Measurements from ENCODE around the gene MED14.

MED14 gene

GRCh38 chrX:40647307-40648197 lies 87.8 kb downstream of the MED14 start, which contains the start of gene CXorf38:
Gene CXorf38, minus strand, starts transcription at chrX:40647561. Its CDS starts 41 bp downstream, at chrX:40647520.
- DNase-seq (ENCODE audit: low read depth, low spot score): peak; percentile 56
- TF ChIP-seq FOXP2 (optimal IDR thresholded peaks at IDR 0.05; ENCODE audit: control extremely low read depth, extremely low read length, insufficient read depth) (peak; percentile 37), POLR2AphosphoS5 (IDR thresholded peaks at IDR 0.05; ENCODE audit: borderline replicate concordance, low read depth, low read length) (peak; percentile 79; the same call in 1 of the 2 replicates), EZH2 (IDR thresholded peaks at IDR 0.05) (no peak)

GRCh38 chrX:40646489-40647306 lies 88.6 kb downstream of the MED14 start:
- Histone ChIP-seq H3K9me3 (ENCODE audit: low read depth, low read length) (no peaks in the 10 kb centered on the region), H3K36me3 (ENCODE audit: insufficient read depth, low read length) (no peaks in the 10 kb centered on the region), H3K9ac (ENCODE audit: insufficient read length) (peak overlapping the region; percentile 72), H3K27ac (no peak overlapping the region), H3K4me3 (peak overlapping the region; percentile 80)
- TF ChIP-seq POLR2AphosphoS5 (IDR thresholded peaks at IDR 0.05; ENCODE audit: borderline replicate concordance, low read depth, low read length) (no peak), FOXP2 (optimal IDR thresholded peaks at IDR 0.05; ENCODE audit: control extremely low read depth, extremely low read length, insufficient read depth) (no peak), EZH2 (IDR thresholded peaks at IDR 0.05) (no peak)
- DNase-seq (ENCODE audit: low read depth, low spot score): no peak

More at GRCh38 chrX:40647307-40648197, 87.8 kb downstream of the MED14 start, which contains the start of gene CXorf38:
- H3K27ac ChIP-seq: peak within 1 kb of the TSS; percentile 42; the same call in 1 of the 2 replicates
- H3K36me3 ChIP-seq (ENCODE audit: insufficient read depth, low read length): no peaks in the 10 kb centered on the region
- peak within 1 kb of the TSS; percentile 80 for H3K4me3 ChIP-seq
- no peaks in the 10 kb centered on the region for H3K9me3 ChIP-seq (ENCODE audit: low read depth, low read length)
- H3K9ac ChIP-seq (ENCODE audit: insufficient read length): peak within 1 kb of the TSS; percentile 72

GRCh38 chrX:40644821-40645358 lies 90.5 kb downstream of the MED14 start:
- no peaks in the 10 kb centered on the region for H3K36me3 ChIP-seq (ENCODE audit: insufficient read depth, low read length)
- no peak for DNase-seq (ENCODE audit: low read depth, low spot score)
- H3K4me3 ChIP-seq: 0 out of 2 replicates have a peak overlapping the region, but pooled peaks have one; percentile 9
- H3K9me3 ChIP-seq (ENCODE audit: low read depth, low read length): no peaks in the 10 kb centered on the region
- TF ChIP-seq EZH2 (IDR thresholded peaks at IDR 0.05) (no peak), FOXP2 (optimal IDR thresholded peaks at IDR 0.05; ENCODE audit: control extremely low read depth, extremely low read length, insufficient read depth) (no peak), POLR2AphosphoS5 (IDR thresholded peaks at IDR 0.05; ENCODE audit: borderline replicate concordance, low read depth, low read length) (no peak)
- H3K9ac ChIP-seq (ENCODE audit: insufficient read length): no peak overlapping the region
- H3K27ac ChIP-seq: no peak overlapping the region

- TF ChIP-seq POLR2AphosphoS5 (IDR thresholded peaks at IDR 0.05; ENCODE audit: borderline replicate concordance, low read depth, low read length) (no peak), EZH2 (IDR thresholded peaks at IDR 0.05) (no peak), FOXP2 (optimal IDR thresholded peaks at IDR 0.05; ENCODE audit: control extremely low read depth, extremely low read length, insufficient read depth) (no peak)
- no peak overlapping the region for H3K9ac ChIP-seq (ENCODE audit: insufficient read length)
- DNase-seq (ENCODE audit: low read depth, low spot score): no peak
- H3K9me3 ChIP-seq (ENCODE audit: low read depth, low read length): no peaks in the 10 kb centered on the region
- peaks cover under 1% of the 10 kb centered on the region; the same call in 1 of the 2 replicates for H3K36me3 ChIP-seq (ENCODE audit: insufficient read depth, low read length)
- H3K27ac ChIP-seq: no peak overlapping the region
- H3K4me3 ChIP-seq: no peak overlapping the region
Measured at GRCh38 chrX:40644176-40644575, 91.2 kb downstream of the MED14 start.

GRCh38 chrX:40637687-40638086 lies 97.7 kb downstream of the MED14 start:
- TF ChIP-seq EZH2 (IDR thresholded peaks at IDR 0.05) (no peak), POLR2AphosphoS5 (IDR thresholded peaks at IDR 0.05; ENCODE audit: borderline replicate concordance, low read depth, low read length) (no peak), FOXP2 (optimal IDR thresholded peaks at IDR 0.05; ENCODE audit: control extremely low read depth, extremely low read length, insufficient read depth) (no peak)
- Histone ChIP-seq H3K9ac (ENCODE audit: insufficient read length) (no peak overlapping the region), H3K9me3 (ENCODE audit: low read depth, low read length) (no peaks in the 10 kb centered on the region), H3K27ac (no peak overlapping the region), H3K4me3 (no peak overlapping the region), H3K36me3 (ENCODE audit: insufficient read depth, low read length) (peaks cover 30% of the 10 kb centered on the region)
- no peak for DNase-seq (ENCODE audit: low read depth, low spot score)

- Histone ChIP-seq H3K9me3 (ENCODE audit: low read depth, low read length) (no peaks in the 10 kb centered on the region), H3K36me3 (ENCODE audit: insufficient read depth, low read length) (peaks cover 39% of the 10 kb centered on the region), H3K9ac (ENCODE audit: insufficient read length) (no peak overlapping the region), H3K27ac (no peak overlapping the region), H3K4me3 (no peak overlapping the region)
- DNase-seq (ENCODE audit: low read depth, low spot score): no peak
- TF ChIP-seq EZH2 (IDR thresholded peaks at IDR 0.05) (no peak), POLR2AphosphoS5 (IDR thresholded peaks at IDR 0.05; ENCODE audit: borderline replicate concordance, low read depth, low read length) (no peak), FOXP2 (optimal IDR thresholded peaks at IDR 0.05; ENCODE audit: control extremely low read depth, extremely low read length, insufficient read depth) (no peak)
Measured at GRCh38 chrX:40632199-40632598, 103.1 kb downstream of the MED14 start.

- Histone ChIP-seq H3K36me3 (ENCODE audit: insufficient read depth, low read length) (peaks cover 17% of the 10 kb centered on the region), H3K27ac (no peak overlapping the region), H3K9ac (ENCODE audit: insufficient read length) (no peak overlapping the region), H3K4me3 (no peak overlapping the region), H3K9me3 (ENCODE audit: low read depth, low read length) (no peaks in the 10 kb centered on the region)
- TF ChIP-seq FOXP2 (optimal IDR thresholded peaks at IDR 0.05; ENCODE audit: control extremely low read depth, extremely low read length, insufficient read depth) (no peak), EZH2 (IDR thresholded peaks at IDR 0.05) (no peak), POLR2AphosphoS5 (IDR thresholded peaks at IDR 0.05; ENCODE audit: borderline replicate concordance, low read depth, low read length) (no peak)
- no peak for DNase-seq (ENCODE audit: low read depth, low spot score)
Measured at GRCh38 chrX:40628506-40628905, 106.8 kb downstream of the MED14 start.

All from SK-N-MC (cell line).